SK-N-SH (cell line): ENCODE data around the gene HSPBP1. TPM values are rescaled to one million over a fixed set of nuclear protein-coding genes. Genes with fewer than 3 reads are reported as not detected.

Experiments used
- CTCF ChIA-PET: fragments of 300-600, 350-600 bp; formaldehyde crosslinking; extraction: SDS; loops from one replicate; lab custom pipeline; 2021; lab: Yijun Ruan, JAX
- POLR2A ChIA-PET: fragments of 350-600 bp; sonication (Branson Sonifier 250); formaldehyde crosslinking; extraction: SDS; loops from one replicate; lab custom pipeline; 2020; ENCODE audit warnings: antibody characterized with exemption, inconsistent platforms; lab: Yijun Ruan, JAX
- DNase-seq: peaks from one replicate; pipeline ENCODE4 v3.0.0; 2012
- H2AFZ ChIP-seq: fragments of 200-600 bp; sonication (generic); 2 replicates; pipeline ENCODE4 v1.8.1; 2016; ENCODE audit warnings: antibody characterized with exemption, mild to moderate bottlenecking, low read depth
- H3F3A ChIP-seq: fragments of 200-600 bp; sonication (generic); replicated peaks from 2 replicates; pipeline ENCODE3; 2016; ENCODE audit warnings: antibody characterized with exemption, mild to moderate bottlenecking; ENCODE audit not compliant: insufficient read depth
- H3K27ac ChIP-seq, 2 experiments: fragments of 200-500 bp in 1 of 2; fragments of 200-600 bp in 1 of 2; sonication (Bioruptor generic) in 1 of 2; sonication (generic), shearing (Covaris generic) in 1 of 2; 2 replicates each; pipeline versions ENCODE4 v1.5.1 to v1.6.1; 2014 to 2016; ENCODE audit warnings: low read depth in 2 of 2, inconsistent platforms in 1 of 2, low read length in 1 of 2, mild to moderate bottlenecking in 1 of 2, mixed read lengths in 1 of 2
- H3K27me3 ChIP-seq: fragments of 200-600 bp; sonication (generic), shearing (Covaris generic); 2 replicates; pipeline ENCODE4 v1.6.1; 2016; ENCODE audit warnings: mixed run types; ENCODE audit not compliant: insufficient read depth
- H3K36me3 ChIP-seq, 2 experiments: fragments of 200-500 bp in 1 of 2; fragments of 200-600 bp in 1 of 2; sonication (Bioruptor generic) in 1 of 2; sonication (generic) in 1 of 2; replicated peaks in 1 of 2; 2 replicates each; pipeline versions ENCODE3 to v1.5.1; 2014 to 2016; ENCODE audit warnings: low read length in 1 of 2, mild to moderate bottlenecking in 1 of 2; ENCODE audit not compliant: insufficient read depth in 2 of 2, control insufficient read depth in 1 of 2
- H3K4me1 ChIP-seq, 2 experiments: fragments of 200-500 bp in 1 of 2; fragments of 200-600 bp in 1 of 2; sonication (Bioruptor generic) in 1 of 2; sonication (generic), shearing (Covaris generic) in 1 of 2; 2 replicates each; pipeline versions ENCODE4 v1.5.1 to v1.6.1; 2014 to 2016; ENCODE audit warnings: low read depth in 1 of 2, low read length in 1 of 2, mixed run types in 1 of 2; ENCODE audit not compliant: insufficient read depth in 2 of 2, control insufficient read depth in 1 of 2
- H3K4me2 ChIP-seq: fragments of 200-600 bp; sonication (generic), shearing (Covaris generic); 2 replicates; pipeline ENCODE4 v1.6.1; 2017; ENCODE audit warnings: mixed run types
- H3K4me3 ChIP-seq, 2 experiments: fragments of 200-500 bp in 1 of 2; fragments of 200-600 bp in 1 of 2; sonication (Bioruptor generic) in 1 of 2; sonication (generic), shearing (Covaris generic) in 1 of 2; 2 replicates each; pipeline versions ENCODE4 v1.5.1 to v1.8.1; 2014 to 2016; ENCODE audit warnings: low read depth in 2 of 2, inconsistent platforms in 1 of 2, low read length in 1 of 2, mild to moderate bottlenecking in 1 of 2, mixed read lengths in 1 of 2, moderate library complexity in 1 of 2
- H3K79me2 ChIP-seq: fragments of 200-600 bp; sonication (generic); 2 replicates; pipeline ENCODE4 v1.8.1; 2017; ENCODE audit warnings: mild to moderate bottlenecking; ENCODE audit not compliant: insufficient read depth
- H3K9ac ChIP-seq: fragments of 200-600 bp; sonication (generic); 2 replicates; pipeline ENCODE4 v1.6.1; 2017; ENCODE audit warnings: mixed run types
- H3K9me2 ChIP-seq: fragments of 200-600 bp; sonication (generic); 2 replicates; pipeline ENCODE4 v1.6.1; 2017; ENCODE audit warnings: mixed run types
- H3K9me3 ChIP-seq: fragments of 200-600 bp; sonication (generic); 2 replicates; pipeline ENCODE4 v1.6.1; 2017; ENCODE audit warnings: mixed run types, mild to moderate bottlenecking, moderate library complexity
- H4K20me1 ChIP-seq: fragments of 200-600 bp; sonication (generic); 2 replicates; pipeline ENCODE4 v1.6.1; 2017; ENCODE audit warnings: mild to moderate bottlenecking, mixed run types; ENCODE audit not compliant: insufficient read depth
- ELF1 ChIP-seq: IDR thresholded peaks from 2 replicates; pipeline ENCODE4 v1.4.0; 2012
- EZH2phosphoT487 ChIP-seq: fragments of 200-600 bp; sonication (generic); IDR thresholded peaks from 2 replicates; pipeline ENCODE4 v1.6.1; 2017; ENCODE audit warnings: low read depth, mixed run types, mild to moderate bottlenecking, antibody characterized with exemption, moderate library complexity, borderline replicate concordance
- FOSL2 ChIP-seq: IDR thresholded peaks from 2 replicates; pipeline ENCODE4 v1.4.0; 2012; ENCODE audit warnings: low read depth, mild to moderate bottlenecking, moderate library complexity, borderline replicate concordance
- MEF2A ChIP-seq: IDR thresholded peaks from 2 replicates; pipeline ENCODE4 v1.4.0; 2012; ENCODE audit warnings: low read depth, borderline replicate concordance
- MXI1 ChIP-seq: IDR thresholded peaks from 2 replicates; pipeline ENCODE4 v1.6.1; 2012; ENCODE audit warnings: mild to moderate bottlenecking, low read depth, low read length, improper control_type of control experiment
- NRF1 ChIP-seq: IDR thresholded peaks from 2 replicates; pipeline ENCODE4 v1.6.1; 2012; ENCODE audit warnings: low read depth, mild to moderate bottlenecking, low read length
- RAD21 ChIP-seq: IDR thresholded peaks from 2 replicates; pipeline ENCODE4 v1.6.1; 2012; ENCODE audit warnings: mild to moderate bottlenecking, low read length
- RCOR1 ChIP-seq: fragments of 150-350 bp; IDR thresholded peaks from 2 replicates; pipeline ENCODE4 v1.6.1; 2017; ENCODE audit warnings: antibody characterized with exemption, low read length
- REST ChIP-seq: IDR thresholded peaks from 2 replicates; pipeline ENCODE4 v1.6.1; 2012; ENCODE audit warnings: mild to moderate bottlenecking, low read depth, low read length, moderate library complexity
- RFX5 ChIP-seq: IDR thresholded peaks from 2 replicates; pipeline ENCODE4 v1.6.1; 2012; ENCODE audit warnings: mild to moderate bottlenecking, improper control_type of control experiment, low read length
- SMC3 ChIP-seq: IDR thresholded peaks from 2 replicates; pipeline ENCODE4 v1.6.1; 2012; ENCODE audit warnings: low read depth, low read length, improper control_type of control experiment
- TAF1 ChIP-seq: IDR thresholded peaks from 2 replicates; pipeline ENCODE4 v1.6.1; 2012; ENCODE audit warnings: low read depth, mild to moderate bottlenecking, low read length, moderate library complexity, borderline replicate concordance
- TCF12 ChIP-seq: IDR thresholded peaks from 2 replicates; pipeline ENCODE4 v1.4.0; 2012
- TEAD4 ChIP-seq: IDR thresholded peaks from 2 replicates; pipeline ENCODE4 v1.4.0; 2012; ENCODE audit warnings: mild to moderate bottlenecking, borderline replicate concordance; ENCODE audit not compliant: insufficient read depth
- USF1 ChIP-seq: IDR thresholded peaks from 2 replicates; pipeline ENCODE4 v1.4.0; 2012; ENCODE audit warnings: low read depth, borderline replicate concordance
- WGBS: methylation state at CpG from one replicate; pipeline ENCODE4 v1.1.6; 2017; ENCODE audit warnings: low lambda C conversion rate; 5-methylcytosine and 5-hydroxymethylcytosine counted together
- polyA plus RNA-seq, 3 experiments: library from polyadenylated mRNA; depleted of rRNA; stranded (reverse); fragments of >200 nt; gene quantifications; 2 replicates each; pipeline ENCODE4 v1.2.3, GENCODE V29; 2012
- TF ChIP-seq, protein P1 (sequence below): IDR thresholded peaks from 2 replicates; pipeline ENCODE4; 2012
- TF ChIP-seq, protein P2 (sequence below): fragments of 150-350 bp; IDR thresholded peaks from 2 replicates; pipeline ENCODE4 v1.6.1; 2017; ENCODE audit warnings: antibody characterized with exemption, low read length, low read depth, borderline replicate concordance

HSPBP1 gene
- polyA plus RNA-seq, 1 of the 3 experiments (the other 2 are of a cell fraction) = 55.4 TPM

DNA sequence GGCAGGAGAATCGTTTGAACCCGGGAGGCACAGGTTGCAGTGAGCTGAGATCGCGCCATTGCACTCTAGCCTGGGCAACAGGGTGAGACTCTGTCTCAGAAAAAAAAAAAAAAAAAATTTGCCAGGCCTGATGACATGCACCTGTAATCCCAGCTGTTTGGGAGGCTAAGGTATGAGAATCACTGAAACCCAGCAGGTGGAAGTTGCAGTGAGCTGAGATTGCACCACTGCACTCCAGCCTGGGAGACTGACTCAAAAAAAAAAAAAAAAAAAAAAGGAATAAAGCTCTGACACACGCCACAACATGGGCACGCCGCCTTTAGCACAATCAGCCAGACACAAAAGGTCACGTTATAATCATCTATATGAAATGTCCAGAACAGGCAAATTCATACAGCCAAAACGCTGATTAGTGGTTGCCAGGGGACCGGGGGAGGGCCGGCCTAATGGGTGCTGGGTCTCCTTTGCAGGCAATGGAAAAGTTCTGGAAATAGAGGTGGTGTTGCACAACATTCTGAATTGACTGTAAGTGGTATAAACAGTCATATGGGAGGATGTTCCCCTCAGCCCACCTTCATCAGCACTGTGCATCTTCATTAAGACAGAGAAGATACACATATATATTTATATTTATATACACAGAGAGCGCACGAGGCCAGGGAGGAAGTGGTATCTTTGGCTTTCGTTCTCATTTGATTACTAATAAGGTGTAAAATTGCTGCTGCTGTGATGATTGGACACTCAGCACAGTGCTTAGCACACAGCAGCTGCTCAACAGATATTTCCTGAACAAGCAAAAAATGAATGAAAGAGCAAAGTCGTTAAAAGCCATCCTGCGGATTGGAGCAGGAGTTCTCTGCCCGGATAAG, 3.8 kb downstream of the HSPBP1 start (continued):
- no peak for TF ChIP-seq RCOR1
- no peak for TF ChIP-seq SMC3
- no peak for TF ChIP-seq MEF2A
- TF ChIP-seq TAF1 = no peak
- TF ChIP-seq TCF12 = no peak
- no peak for TF ChIP-seq USF1
- no peak for TF ChIP-seq ELF1
- no peak for TF ChIP-seq EZH2phosphoT487

- Histone ChIP-seq H4K20me1 (no peaks in the 10 kb centered on the region), H3K9ac (no peak overlapping the region), H3K4me3 (no peak overlapping the region), H3K4me1 (no peaks in the 10 kb centered on the region; a peak in 1 of 4 replicates), H3K36me3 (peaks cover 0 to 26% of the 10 kb centered on the region in 2 experiments), H3K27me3 (no peaks in the 10 kb centered on the region), H3K9me2 (no peaks in the 10 kb centered on the region), H3K27ac (no peak overlapping the region), H3F3A (peaks cover 6% of the 10 kb centered on the region), H3K79me2 (no peaks in the 10 kb centered on the region; the same call in 1 of the 2 replicates), H3K4me2 (no peak overlapping the region), H2AFZ (no peak overlapping the region), H3K9me3 (no peaks in the 10 kb centered on the region)
- TF ChIP-seq EZH2phosphoT487 (no peak), RFX5 (no peak), FOSL2 (no peak), MXI1 (no peak), USF1 (no peak), NRF1 (no peak), TEAD4 (no peak), RAD21 (no peak), REST (no peak)
- TF ChIP-seq, protein P1, sequence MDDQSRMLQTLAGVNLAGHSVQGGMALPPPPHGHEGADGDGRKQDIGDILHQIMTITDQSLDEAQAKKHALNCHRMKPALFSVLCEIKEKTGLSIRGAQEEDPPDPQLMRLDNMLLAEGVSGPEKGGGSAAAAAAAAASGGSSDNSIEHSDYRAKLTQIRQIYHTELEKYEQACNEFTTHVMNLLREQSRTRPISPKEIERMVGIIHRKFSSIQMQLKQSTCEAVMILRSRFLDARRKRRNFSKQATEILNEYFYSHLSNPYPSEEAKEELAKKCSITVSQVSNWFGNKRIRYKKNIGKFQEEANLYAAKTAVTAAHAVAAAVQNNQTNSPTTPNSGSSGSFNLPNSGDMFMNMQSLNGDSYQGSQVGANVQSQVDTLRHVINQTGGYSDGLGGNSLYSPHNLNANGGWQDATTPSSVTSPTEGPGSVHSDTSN = no peak
- TF ChIP-seq, protein P2, sequence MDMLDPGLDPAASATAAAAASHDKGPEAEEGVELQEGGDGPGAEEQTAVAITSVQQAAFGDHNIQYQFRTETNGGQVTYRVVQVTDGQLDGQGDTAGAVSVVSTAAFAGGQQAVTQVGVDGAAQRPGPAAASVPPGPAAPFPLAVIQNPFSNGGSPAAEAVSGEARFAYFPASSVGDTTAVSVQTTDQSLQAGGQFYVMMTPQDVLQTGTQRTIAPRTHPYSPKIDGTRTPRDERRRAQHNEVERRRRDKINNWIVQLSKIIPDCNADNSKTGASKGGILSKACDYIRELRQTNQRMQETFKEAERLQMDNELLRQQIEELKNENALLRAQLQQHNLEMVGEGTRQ = no peak
- 79% methylated on average over 7 of the region's 36 CpGs for WGBS
- no peak for DNase-seq
- POLR2A ChIA-PET = no interaction called here
- CTCF ChIA-PET = no interaction called here
These were observed 5.8 kb downstream of the HSPBP1 start for GRCh38 chr19:55273978-55274707.
